ENCODE data around the gene CPEB4.

The CPEB4 gene

GRCh38 chr5:173984218-173984617, 96.1 kb downstream of the CPEB4 start:
- DNase-seq, result no peak

GRCh38 chr5:173988554-173989431, 100.6 kb downstream of the CPEB4 start, which contains the start of gene C5orf47:
Gene C5orf47, plus strand, starts transcription at chr5:173989170. Its CDS starts 94 bp downstream, at chr5:173989264.
- no peak for DNase-seq

GRCh38 chr5:173989432-173990082, 101.4 kb downstream of the CPEB4 start:
- DNase-seq, result no peak

GRCh38 chr5:173997331-173997730, 109.2 kb downstream of the CPEB4 start:
- DNase-seq, result no peak

- no peak for DNase-seq
These were observed 110.4 kb downstream of the CPEB4 start for GRCh38 chr5:173998531-173998930.

- no peak for DNase-seq
These were observed 111.9 kb downstream of the CPEB4 start for GRCh38 chr5:174000076-174000475.

GRCh38 chr5:174003795-174004194, 115.6 kb downstream of the CPEB4 start:
- no peak for DNase-seq

GRCh38 chr5:174008922-174009321, 120.8 kb downstream of the CPEB4 start:
- DNase-seq, result no peak

GRCh38 chr5:174010365-174010764, 122.2 kb downstream of the CPEB4 start:
- no peak for DNase-seq

- DNase-seq, result no peak
These were observed 123.3 kb downstream of the CPEB4 start for GRCh38 chr5:174011441-174011840.

Data from cerebellar nuclear complex (tissue), 1 donor.